ENCODE results near the gene NOL3.

DNA sequence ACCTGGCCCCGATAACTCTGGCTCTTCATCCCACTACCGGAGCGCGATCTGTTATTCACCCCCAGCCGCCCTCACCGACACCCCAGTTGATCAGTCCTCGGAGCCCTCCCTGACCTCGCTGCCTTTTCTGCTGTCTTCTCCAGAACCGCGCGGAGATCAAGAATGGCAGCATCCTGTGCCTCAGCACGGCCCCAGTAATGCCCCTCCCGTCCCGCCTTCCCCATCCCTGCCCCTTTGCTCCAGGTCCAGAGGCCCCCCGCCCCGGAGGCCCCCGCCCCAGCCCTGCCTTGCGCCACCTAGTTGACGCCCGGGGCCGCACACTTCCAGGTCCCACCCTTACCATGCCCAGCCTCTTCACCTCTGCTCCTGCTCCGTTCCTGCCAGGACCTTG, 29.5 kb downstream of the NOL3 start:
- no peak for TF ChIP-seq POLR2A (IDR thresholded peaks at IDR 0.05; ENCODE audit: low read depth, low read length)
- TF ChIP-seq, protein P1, sequence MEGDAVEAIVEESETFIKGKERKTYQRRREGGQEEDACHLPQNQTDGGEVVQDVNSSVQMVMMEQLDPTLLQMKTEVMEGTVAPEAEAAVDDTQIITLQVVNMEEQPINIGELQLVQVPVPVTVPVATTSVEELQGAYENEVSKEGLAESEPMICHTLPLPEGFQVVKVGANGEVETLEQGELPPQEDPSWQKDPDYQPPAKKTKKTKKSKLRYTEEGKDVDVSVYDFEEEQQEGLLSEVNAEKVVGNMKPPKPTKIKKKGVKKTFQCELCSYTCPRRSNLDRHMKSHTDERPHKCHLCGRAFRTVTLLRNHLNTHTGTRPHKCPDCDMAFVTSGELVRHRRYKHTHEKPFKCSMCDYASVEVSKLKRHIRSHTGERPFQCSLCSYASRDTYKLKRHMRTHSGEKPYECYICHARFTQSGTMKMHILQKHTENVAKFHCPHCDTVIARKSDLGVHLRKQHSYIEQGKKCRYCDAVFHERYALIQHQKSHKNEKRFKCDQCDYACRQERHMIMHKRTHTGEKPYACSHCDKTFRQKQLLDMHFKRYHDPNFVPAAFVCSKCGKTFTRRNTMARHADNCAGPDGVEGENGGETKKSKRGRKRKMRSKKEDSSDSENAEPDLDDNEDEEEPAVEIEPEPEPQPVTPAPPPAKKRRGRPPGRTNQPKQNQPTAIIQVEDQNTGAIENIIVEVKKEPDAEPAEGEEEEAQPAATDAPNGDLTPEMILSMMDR (IDR thresholded peaks at IDR 0.05; ENCODE audit: extremely low read depth in 1 of 2, insufficient read depth in 1 of 2, low read depth in 1 of 2, low read length in 2 of 2): no peak
